GM19023 (cell line): ENCODE results near the gene AQR.

ENCODE experiments used
- ATAC-seq: cut with Tn5 transposase; IDR thresholded peaks from one replicate; pipeline ENCODE4 v1.9.1; 2021; ENCODE audit warnings: mild to moderate bottlenecking, moderate library complexity; ENCODE audit not compliant: unreplicated experiment

AQR gene

GRCh38 chr15:34969340-34970097, at the start of gene AQR:
TSS of gene AQR (minus strand) at chr15:34969742. CDS start at chr15:34969613, 129 bp downstream.
- ATAC-seq: peak; percentile 98

DNA sequence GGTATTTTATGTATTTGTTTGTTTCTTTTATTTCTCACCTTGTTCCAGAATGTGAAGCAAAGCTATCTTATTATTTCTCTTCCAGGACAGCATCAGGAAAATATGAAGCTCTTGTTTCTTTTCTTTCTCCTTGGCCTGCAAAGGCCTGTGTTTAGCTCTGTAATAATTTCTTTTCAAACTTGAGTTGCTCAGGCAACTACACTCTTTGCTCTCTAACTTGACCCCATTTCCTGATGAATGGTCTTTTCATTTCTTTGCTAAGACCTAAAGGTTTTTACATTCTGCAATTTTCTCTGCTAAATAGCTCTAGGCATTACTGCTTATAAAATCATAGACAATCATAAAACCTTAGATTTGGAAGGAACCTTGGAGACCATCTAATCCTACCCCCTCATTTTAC, 44.7 kb upstream of the AQR start:
- no peak for ATAC-seq

DNA sequence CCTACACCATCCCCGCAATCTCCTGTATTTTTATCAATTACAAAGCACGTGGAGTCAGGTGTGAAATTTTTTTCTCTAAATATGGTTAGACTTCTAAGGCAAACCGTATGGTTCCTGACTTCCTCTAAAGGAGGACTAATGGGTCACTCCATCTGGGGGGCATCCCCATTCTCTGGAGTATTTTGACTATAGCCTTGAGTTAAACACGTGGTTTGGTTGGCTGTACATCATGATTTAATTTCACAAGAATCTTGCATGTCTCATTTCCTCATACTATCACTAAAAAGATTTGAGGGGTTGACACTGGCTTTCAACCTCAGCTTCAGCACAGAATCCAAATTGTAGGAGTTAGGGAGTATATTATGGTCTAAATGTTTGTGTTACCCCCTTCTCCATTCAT, 43.8 kb upstream of the AQR start:
- ATAC-seq: no peak

DNA sequence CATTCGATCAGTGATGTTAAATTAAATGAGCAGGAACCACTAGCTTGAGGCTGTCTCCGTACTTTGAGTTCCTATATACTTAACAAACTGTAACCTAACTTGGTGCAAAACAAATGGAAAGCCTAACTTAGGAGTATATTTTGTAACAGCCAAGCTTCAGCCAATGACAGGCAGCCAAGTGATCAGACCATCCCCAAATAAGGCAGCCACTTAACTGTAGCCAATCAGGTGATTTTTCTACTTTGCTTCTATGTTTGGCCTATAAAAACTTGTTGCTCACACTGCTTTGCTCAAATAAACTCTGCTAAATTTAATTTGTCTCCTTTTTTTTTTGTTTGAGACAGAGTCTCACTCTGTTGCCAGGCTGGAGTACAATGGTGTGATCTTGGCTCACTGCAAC, 37.9 kb upstream of the AQR start:
- ATAC-seq: no peak

DNA sequence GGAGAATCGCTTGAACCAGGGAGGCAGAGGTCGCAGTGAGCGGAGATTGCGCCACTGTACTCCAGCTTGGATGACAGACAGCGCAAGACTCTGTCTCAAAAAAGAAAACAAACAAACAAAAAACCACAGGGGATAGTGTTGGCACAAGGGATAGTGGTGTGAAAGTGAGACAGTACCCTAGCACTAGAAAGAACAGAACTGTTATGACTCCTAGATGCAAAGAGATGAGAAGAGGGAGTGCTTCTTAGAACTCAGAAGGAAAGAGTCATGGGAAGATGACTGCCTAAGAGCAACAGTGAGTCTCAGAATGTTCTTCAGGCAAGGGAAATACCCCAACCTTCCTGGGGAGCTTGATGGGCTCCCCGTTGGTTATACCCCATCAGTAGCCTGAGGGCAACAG, 36.4 kb upstream of the AQR start:
- ATAC-seq: no peak

GRCh38 chr15:35003928-35004327, 34.4 kb upstream of the AQR start:
- ATAC-seq: no peak

DNA sequence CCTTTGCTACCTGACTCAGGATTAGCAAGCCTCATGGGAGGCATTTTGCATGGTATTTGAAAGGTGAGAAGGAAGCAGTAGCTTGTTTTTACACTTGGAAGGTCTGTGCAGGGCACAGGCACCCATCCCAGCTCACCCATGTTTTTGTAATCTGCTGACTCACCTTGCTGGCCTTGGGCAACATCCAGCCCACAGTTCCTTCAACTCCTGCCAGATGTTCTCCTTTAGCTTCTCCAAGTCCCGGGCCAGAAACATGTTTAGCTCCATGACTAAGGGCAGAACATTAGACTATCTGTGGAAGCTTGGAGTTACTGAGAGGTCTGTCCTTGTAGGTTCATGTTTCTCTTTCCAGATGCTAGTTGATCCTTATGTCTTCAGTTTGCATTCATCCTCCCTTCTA, 31.0 kb upstream of the AQR start:
- no peak for ATAC-seq

- no peak for ATAC-seq
Observed at GRCh38 chr15:34999906-35000305, 30.4 kb upstream of the AQR start.

DNA sequence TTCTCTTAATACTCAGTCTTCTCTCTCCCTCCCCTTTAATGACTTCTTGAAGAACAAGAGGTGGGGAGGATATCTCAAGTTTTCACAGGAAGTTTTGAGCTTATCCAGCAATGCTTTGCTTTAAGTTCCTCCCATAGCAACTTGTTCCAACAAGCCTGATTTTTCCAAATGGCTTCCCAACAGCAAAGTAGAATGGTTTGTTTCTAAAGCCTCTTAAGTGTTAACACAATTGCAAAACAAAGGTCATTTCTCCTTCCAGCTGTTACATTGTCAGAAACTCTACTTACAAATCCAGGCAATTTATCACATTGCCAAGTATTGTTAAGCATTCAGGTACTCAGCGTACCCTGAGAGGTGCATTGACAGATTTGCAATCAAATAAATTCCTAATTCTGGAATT, 25.4 kb upstream of the AQR start:
- ATAC-seq: no peak

GRCh38 chr15:34993877-34994276, 24.3 kb upstream of the AQR start:
- ATAC-seq: peak; percentile 97

DNA sequence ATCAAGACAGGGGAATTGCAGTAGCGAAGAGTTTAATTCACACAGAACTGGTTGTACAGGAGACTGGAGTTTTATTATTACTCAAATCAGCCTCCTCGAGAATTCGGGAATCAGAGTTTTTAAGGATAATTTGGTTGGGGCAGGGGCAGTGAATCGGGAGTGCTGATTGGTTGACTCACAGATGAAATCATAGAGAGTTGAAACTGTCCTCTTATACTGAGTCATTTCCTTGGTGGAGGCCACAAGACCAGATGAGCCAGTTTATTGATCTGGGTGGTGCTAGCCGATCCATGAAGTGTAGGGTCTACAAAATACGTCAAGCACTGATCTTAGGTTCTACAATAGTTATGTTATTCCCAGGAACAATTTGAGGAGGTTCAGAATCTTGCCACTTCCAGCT, 23.9 kb upstream of the AQR start:
- ATAC-seq: peak; percentile 32

- ATAC-seq: peak; percentile 82
Observed at GRCh38 chr15:34988027-34988902, 18.7 kb upstream of the AQR start, which contains the start of gene ZNF770. TSS of gene ZNF770 (minus strand) at chr15:34988287. CDS start at chr15:34983434, 4,853 bp downstream.

- ATAC-seq: no peak
Observed at GRCh38 chr15:34987609-34988026, 18.1 kb upstream of the AQR start.

DNA sequence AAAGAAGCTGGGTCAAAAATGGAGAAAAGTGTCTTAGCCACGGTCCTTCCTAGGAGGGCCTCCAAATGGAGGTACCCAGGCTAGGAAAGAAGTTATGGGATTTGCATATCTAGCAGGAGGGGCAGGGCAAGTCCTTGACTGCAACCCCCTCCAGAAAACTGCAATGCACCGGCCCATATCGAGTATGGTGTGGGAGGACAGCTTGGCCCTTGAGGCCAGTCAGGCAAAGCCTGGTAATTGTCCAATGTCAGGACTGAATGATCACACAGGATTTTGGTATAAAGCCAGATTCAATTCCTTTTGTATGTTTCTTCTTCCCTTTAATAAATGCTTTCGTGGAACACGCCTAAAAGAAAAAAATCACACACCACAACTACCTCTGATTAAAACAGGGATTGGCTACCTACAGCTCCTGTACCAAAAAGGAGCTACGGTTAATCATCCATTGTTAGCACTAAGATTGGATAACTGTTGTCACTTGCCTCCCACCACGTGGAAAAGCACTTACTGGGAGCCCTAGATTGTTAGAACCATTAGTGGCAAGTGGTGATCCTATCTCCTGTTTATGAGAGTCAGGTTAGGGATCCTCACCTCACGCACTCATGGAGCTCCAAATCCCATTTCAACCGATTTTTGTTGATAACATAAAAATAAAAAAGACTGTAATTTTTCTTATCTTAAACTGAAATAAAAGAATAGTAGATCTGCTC, 17.4 kb upstream of the AQR start:
- no peak for ATAC-seq

- no peak for ATAC-seq
Observed at GRCh38 chr15:34986326-34986725, 16.8 kb upstream of the AQR start.

DNA sequence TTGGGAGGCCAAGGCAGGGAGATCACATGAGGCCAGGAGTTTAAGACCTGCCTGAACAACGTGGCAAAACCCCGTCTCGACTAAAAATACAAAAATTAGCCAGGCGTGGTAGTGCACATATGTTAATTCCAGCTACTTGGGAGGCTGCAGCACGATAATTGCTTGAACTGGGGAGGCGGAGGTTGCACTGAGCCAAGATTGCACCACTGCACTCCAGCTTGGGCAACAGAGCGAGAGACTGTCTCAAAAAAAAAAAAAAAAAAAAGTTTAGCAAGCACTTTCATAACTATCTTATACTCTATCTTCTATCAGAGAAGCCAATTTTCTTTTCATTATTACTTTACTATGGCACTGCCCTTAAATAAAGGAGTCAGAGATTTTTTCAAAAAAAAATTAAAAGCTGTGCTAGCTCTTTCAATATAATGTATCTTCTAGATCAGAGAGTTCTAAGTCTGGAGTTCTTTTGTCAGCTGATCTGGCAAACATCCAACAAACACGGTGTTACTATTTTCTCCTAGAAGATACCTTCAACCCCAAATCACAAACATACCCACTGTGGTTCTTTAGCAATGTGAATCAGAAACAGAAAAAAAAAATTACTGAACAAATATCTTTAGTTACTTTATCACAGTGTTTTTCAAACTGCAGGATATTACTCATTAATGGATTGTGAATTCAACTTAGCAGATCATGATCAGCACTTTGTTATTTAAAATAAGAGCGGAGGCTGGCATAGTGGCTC, 15.5 kb upstream of the AQR start:
- no peak for ATAC-seq

GRCh38 chr15:34976743-34977142, 7.2 kb upstream of the AQR start:
- ATAC-seq: no peak

DNA sequence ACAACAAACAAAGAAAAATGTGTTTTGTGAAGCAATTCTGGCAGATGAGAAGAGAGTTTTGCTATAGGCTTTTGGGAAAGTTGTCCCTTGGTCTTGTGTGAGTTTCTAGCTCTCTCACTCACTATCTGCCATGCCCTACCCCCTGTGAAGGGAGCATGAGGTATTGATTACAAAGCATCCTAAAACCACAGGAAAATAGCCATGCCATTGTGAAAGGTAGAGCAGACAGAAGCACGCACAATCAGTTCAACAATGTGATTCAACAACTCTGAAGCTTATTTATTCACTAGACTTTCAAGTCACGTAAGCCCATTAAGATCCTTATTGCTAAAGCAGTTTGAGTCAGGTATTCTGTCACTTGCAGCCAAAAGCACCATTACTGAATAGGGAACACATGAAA, 6.5 kb upstream of the AQR start:
- no peak for ATAC-seq

DNA sequence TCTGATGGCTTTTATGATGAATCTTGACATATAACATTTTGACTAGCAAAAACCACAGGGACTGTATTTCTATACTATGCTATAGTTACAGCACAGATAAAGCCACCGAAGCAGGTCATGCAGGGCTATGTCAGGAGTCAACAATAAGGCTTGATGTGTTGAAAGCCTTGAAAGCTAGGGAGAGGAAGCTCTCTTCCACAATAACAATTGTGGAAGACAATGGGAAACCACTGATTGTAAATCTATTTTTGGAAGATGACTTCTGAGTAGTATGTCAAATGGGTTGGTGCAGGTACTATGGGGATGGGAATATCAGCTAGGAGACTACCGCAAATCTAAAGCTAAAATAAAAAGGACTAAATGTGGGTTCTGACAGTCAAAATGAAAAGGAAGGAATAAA, 4.0 kb upstream of the AQR start:
- ATAC-seq: no peak

DNA sequence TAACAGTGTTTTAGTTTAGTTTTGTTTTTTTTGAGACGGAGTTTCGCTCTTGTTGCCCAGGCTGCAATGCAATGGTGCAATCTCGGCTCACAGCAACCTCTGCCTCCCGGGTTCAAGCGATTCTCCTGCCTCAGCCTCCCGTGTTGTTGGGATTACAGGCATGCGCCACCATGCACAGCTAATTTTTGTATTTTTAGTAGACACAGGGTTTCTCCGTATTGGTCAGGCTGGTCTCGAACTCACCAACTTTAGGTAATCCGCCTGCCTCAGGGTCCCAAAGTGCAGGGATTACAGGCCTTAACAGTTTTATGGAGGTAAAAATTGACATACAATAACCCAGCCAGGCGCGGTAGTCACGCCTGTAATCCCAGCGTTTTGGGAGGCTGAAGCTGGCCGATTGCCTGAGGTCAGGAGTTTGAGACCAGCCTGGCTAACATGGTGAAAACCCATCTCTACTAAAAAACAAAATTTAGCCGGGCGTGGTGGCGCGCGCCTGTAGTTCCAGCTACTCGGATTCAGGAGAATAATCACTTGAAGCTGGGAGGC, 629 bp upstream of the AQR start:
- ATAC-seq: peak; percentile 11
